HepG2 (cell line): ENCODE data around the gene IGF2BP3. TPM values are rescaled to one million over a fixed set of nuclear protein-coding genes. Genes with fewer than 3 reads are reported as not detected.

ENCODE experiments used
- GATAD1 ChIP-seq: IDR thresholded peaks from 2 replicates; pipeline ENCODE4 v1.6.1; 2016; ENCODE audit warnings: missing genetic modification reagents, missing compliant biosample characterization
- HNRNPUL1 ChIP-seq: fragments of 200-400 bp; formaldehyde crosslinking; IDR thresholded peaks from 2 replicates; pipeline ENCODE4 v1.6.1; 2017; ENCODE audit warnings: low read depth, mild to moderate bottlenecking, low read length, moderate library complexity
- KLF15 ChIP-seq: sonication (generic); formaldehyde crosslinking; IDR thresholded peaks from 2 replicates; pipeline ENCODE4 v1.8.1; 2023; ENCODE audit warnings: borderline replicate concordance, mild to moderate bottlenecking, inconsistent platforms, missing genetic modification reagents, mixed read lengths
- RARG ChIP-seq: sonication (generic); formaldehyde crosslinking; IDR thresholded peaks from 2 replicates; pipeline ENCODE4 v1.4.0; 2020; ENCODE audit warnings: low read depth, mild to moderate bottlenecking, missing genetic modification reagents
- SETDB1 ChIP-seq: sonication (generic); formaldehyde crosslinking; IDR thresholded peaks from 2 replicates; pipeline ENCODE4 v1.5.1; 2020; ENCODE audit warnings: missing genetic modification reagents, mild to moderate bottlenecking, borderline replicate concordance
- SMARCC2 ChIP-seq: fragments of 450-650 bp; IDR thresholded peaks from 2 replicates; pipeline ENCODE4 v1.6.1; 2017; ENCODE audit warnings: antibody characterized with exemption, mild to moderate bottlenecking
- SSRP1 ChIP-seq: IDR thresholded peaks from 2 replicates; pipeline ENCODE4 v1.6.1; 2016; ENCODE audit warnings: control low read depth
- ZBTB39 ChIP-seq: sonication (generic); formaldehyde crosslinking; IDR thresholded peaks from 2 replicates; pipeline ENCODE4 v1.5.0; 2020; ENCODE audit warnings: missing genetic modification reagents
- ZFP36L1 ChIP-seq: sonication (generic); formaldehyde crosslinking; IDR thresholded peaks from 2 replicates; pipeline ENCODE4 v1.8.0; 2022; ENCODE audit warnings: mild to moderate bottlenecking, missing genetic modification reagents, moderate library complexity
- ZNF224 ChIP-seq: sonication (generic); formaldehyde crosslinking; IDR thresholded peaks from 2 replicates; pipeline ENCODE4 v1.5.0; 2020; ENCODE audit warnings: mild to moderate bottlenecking, missing genetic modification reagents
- ZNF460 ChIP-seq: sonication (generic); formaldehyde crosslinking; IDR thresholded peaks from 2 replicates; pipeline ENCODE4 v1.5.1; 2020; ENCODE audit warnings: missing genetic modification reagents, mild to moderate bottlenecking, borderline replicate concordance
- ZNF546 ChIP-seq: sonication (generic); formaldehyde crosslinking; conservative IDR thresholded peaks from 2 replicates; pipeline ENCODE4 v1.8.1; 2023; ENCODE audit warnings: mild to moderate bottlenecking, missing genetic modification reagents
- ZNF644 ChIP-seq: IDR thresholded peaks from 2 replicates; pipeline ENCODE4 v1.6.1; 2016; ENCODE audit warnings: low read depth
- ZUFSP ChIP-seq: sonication (generic); formaldehyde crosslinking; IDR thresholded peaks from 2 replicates; pipeline ENCODE4 v1.9.0; 2021; ENCODE audit warnings: missing genetic modification reagents, mild to moderate bottlenecking, borderline replicate concordance
- polyA plus RNA-seq, 8 experiments: library from polyadenylated mRNA; depleted of rRNA in 3 of 8; stranded (reverse) in 7 of 8; unstranded in 1 of 8; fragments of >200 nt; fragmentation: Illumina TruSeq in 4 of 8; extraction: Trizol in 4 of 8; gene quantifications; 2 replicates each; pipeline versions ENCODE4 v1.2.1 to v1.2.3, GENCODE V29; 2011 to 2016; ENCODE audit warnings: low read depth in 4 of 8, missing spikeins in 1 of 8, mixed read lengths in 1 of 8; ENCODE audit not compliant: insufficient read depth in 1 of 8
- total RNA-seq, 5 experiments: library from RNA; depleted of rRNA; stranded (reverse); fragments of >200 nt; fragmentation: Illumina TruSeq; extraction: Trizol; gene quantifications; 2 replicates each; pipeline ENCODE4 v1.2.3, GENCODE V29; 2016; ENCODE audit warnings: low read depth in 1 of 5
- TF ChIP-seq, protein P1 (sequence below): sonication (generic); formaldehyde crosslinking; IDR thresholded peaks from 2 replicates; pipeline ENCODE4 v1.4.0; 2020; ENCODE audit warnings: missing genetic modification reagents
- TF ChIP-seq, protein P2 (sequence below): sonication (generic); formaldehyde crosslinking; IDR thresholded peaks from 2 replicates; pipeline ENCODE4 v1.5.0; 2020; ENCODE audit warnings: missing genetic modification reagents
- TF ChIP-seq, protein P3 (sequence below): IDR thresholded peaks from 2 replicates; pipeline ENCODE4 v1.4.0; 2020; ENCODE audit warnings: mild to moderate bottlenecking, missing genetic modification reagents
- TF ChIP-seq, protein P4 (sequence below): sonication (generic); formaldehyde crosslinking; IDR thresholded peaks from 2 replicates; pipeline ENCODE4 v1.4.0; 2020; ENCODE audit warnings: missing genetic modification reagents

IGF2BP3 gene
- total and polyA plus RNA-seq, 2 of the 13 experiments (the other 11 are each of a cell fraction or from before 2014, with no cell fraction given), result 37.7 to 39.5 TPM

DNA sequence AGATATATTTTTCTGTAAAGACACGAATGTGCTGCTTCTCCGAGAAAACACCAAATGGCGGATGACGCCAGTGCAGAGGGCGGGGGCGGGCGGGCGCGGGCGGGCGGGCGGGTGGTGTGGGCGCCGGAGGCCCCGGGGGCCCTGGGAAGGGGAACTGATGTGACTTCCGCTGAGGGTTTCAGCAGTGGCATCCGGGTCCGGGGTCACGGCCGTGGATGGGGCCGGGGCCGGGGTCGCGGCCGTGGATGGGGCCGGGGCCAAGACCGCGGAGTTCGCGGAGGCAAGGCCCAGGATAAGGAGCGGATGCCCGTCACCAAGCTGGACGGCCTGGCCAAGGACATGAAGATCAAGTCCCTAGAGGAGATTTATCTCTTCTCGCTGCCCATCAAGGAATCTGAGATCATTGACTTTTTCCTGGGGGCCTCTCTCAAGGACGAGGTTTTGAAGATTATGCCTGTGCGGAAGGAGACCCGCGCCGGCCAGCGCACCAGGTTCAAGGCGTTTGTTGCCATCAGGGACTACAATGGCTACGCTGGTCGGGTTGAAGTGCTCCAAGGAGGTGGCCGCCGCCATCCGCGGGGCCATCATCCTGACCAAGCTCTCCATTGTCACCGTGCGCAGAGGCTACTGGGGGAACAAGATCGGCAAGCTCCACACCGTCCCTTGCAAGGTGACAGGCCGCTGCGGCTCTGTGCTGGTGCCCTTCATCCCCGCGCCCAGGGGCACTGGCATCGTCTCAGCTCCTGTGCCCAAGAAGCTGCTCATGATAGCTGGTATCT, 20.3 kb upstream of the IGF2BP3 start (continued):
- no peak for TF ChIP-seq ZBTB39 (CRISPR knock-in tag)
- TF ChIP-seq SETDB1 (CRISPR knock-in tag), result no peak
- TF ChIP-seq ZUFSP, result no peak
- TF ChIP-seq, protein P1, sequence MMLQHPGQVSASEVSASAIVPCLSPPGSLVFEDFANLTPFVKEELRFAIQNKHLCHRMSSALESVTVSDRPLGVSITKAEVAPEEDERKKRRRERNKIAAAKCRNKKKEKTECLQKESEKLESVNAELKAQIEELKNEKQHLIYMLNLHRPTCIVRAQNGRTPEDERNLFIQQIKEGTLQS (CRISPR knock-in tag), result no peak
- no peak for TF ChIP-seq ZNF460 (CRISPR knock-in tag)
- TF ChIP-seq KLF15 (CRISPR knock-in tag), result no peak
- TF ChIP-seq, protein P2, sequence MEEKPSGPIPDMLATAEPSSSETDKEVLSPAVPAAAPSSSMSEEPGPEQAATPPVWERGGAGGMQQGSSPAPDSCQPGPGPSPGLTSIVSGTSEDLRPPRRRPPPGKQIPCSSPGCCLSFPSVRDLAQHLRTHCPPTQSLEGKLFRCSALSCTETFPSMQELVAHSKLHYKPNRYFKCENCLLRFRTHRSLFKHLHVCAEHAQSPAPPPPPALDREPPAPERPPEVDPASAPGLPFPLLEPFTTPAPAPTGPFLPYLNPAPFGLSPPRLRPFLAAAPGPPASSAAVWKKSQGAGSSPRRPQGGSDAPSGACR (CRISPR knock-in tag), result no peak
- no peak for TF ChIP-seq ZNF546 (CRISPR knock-in tag)
- no peak for TF ChIP-seq SMARCC2
- TF ChIP-seq ZNF644 (CRISPR knock-in tag), result no peak
- TF ChIP-seq RARG (CRISPR knock-in tag), result no peak
- no peak for TF ChIP-seq ZNF224
- TF ChIP-seq, protein P3, sequence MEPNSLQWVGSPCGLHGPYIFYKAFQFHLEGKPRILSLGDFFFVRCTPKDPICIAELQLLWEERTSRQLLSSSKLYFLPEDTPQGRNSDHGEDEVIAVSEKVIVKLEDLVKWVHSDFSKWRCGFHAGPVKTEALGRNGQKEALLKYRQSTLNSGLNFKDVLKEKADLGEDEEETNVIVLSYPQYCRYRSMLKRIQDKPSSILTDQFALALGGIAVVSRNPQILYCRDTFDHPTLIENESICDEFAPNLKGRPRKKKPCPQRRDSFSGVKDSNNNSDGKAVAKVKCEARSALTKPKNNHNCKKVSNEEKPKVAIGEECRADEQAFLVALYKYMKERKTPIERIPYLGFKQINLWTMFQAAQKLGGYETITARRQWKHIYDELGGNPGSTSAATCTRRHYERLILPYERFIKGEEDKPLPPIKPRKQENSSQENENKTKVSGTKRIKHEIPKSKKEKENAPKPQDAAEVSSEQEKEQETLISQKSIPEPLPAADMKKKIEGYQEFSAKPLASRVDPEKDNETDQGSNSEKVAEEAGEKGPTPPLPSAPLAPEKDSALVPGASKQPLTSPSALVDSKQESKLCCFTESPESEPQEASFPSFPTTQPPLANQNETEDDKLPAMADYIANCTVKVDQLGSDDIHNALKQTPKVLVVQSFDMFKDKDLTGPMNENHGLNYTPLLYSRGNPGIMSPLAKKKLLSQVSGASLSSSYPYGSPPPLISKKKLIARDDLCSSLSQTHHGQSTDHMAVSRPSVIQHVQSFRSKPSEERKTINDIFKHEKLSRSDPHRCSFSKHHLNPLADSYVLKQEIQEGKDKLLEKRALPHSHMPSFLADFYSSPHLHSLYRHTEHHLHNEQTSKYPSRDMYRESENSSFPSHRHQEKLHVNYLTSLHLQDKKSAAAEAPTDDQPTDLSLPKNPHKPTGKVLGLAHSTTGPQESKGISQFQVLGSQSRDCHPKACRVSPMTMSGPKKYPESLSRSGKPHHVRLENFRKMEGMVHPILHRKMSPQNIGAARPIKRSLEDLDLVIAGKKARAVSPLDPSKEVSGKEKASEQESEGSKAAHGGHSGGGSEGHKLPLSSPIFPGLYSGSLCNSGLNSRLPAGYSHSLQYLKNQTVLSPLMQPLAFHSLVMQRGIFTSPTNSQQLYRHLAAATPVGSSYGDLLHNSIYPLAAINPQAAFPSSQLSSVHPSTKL (CRISPR knock-in tag), result no peak; the same call in 1 of the 2 replicates
- no peak for TF ChIP-seq SSRP1
- no peak for TF ChIP-seq ZFP36L1 (CRISPR knock-in tag)
- TF ChIP-seq, protein P4, sequence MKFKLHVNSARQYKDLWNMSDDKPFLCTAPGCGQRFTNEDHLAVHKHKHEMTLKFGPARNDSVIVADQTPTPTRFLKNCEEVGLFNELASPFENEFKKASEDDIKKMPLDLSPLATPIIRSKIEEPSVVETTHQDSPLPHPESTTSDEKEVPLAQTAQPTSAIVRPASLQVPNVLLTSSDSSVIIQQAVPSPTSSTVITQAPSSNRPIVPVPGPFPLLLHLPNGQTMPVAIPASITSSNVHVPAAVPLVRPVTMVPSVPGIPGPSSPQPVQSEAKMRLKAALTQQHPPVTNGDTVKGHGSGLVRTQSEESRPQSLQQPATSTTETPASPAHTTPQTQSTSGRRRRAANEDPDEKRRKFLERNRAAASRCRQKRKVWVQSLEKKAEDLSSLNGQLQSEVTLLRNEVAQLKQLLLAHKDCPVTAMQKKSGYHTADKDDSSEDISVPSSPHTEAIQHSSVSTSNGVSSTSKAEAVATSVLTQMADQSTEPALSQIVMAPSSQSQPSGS, result no peak
- TF ChIP-seq HNRNPUL1, result no peak
- peak; percentile 59 for TF ChIP-seq GATAD1 (CRISPR knock-in tag)
